Body of pancreas (tissue), 4 donors: ENCODE measurements around the gene CORO7. TPM values are rescaled to one million over a fixed set of nuclear protein-coding genes. Genes with fewer than 3 reads are reported as not detected.

Source experiments
- ATAC-seq: fragments of 150-250 bp; one replicate; pipeline ENCODE4 v1.9.1; 2016
- DNase-seq, 4 donors: peaks; one replicate each; pipeline ENCODE4 v3.0.0-alpha.2; 2019
- H3K27ac ChIP-seq, 4 donors: fragments of 200-600 bp; sonication (generic); 1 replicate in 3 of 4; 2 replicates in 1 of 4; pipeline versions ENCODE4 v1.5.1 to v1.6.1; 2016 to 2019; ENCODE audit warnings: mild to moderate bottlenecking in 1 of 4, mixed read lengths in 1 of 4, moderate library complexity in 1 of 4
- H3K27me3 ChIP-seq, 2 donors: fragments of 200-600 bp; sonication (generic); one replicate each; pipeline ENCODE4 v1.6.0; 2016; ENCODE audit warnings: mild to moderate bottlenecking in 1 of 2
- H3K36me3 ChIP-seq, 2 donors: fragments of 200-600 bp; sonication (generic); replicated peaks in 1 of 2; 2 replicates each; pipeline ENCODE4 v1.5.1; 2016; ENCODE audit warnings: low read depth in 2 of 2; ENCODE audit not compliant: insufficient read depth in 1 of 2
- H3K4me1 ChIP-seq: fragments of 200-600 bp; sonication (generic); one replicate; pipeline ENCODE4 v1.6.0; 2016
- H3K4me3 ChIP-seq, 2 donors: fragments of 200-600 bp; sonication (generic); 1 replicate in 1 of 2; 2 replicates in 1 of 2; pipeline ENCODE4 v1.5.1; 2016 to 2019
- H3K9me3 ChIP-seq, 3 donors: fragments of 200-600 bp; sonication (generic); 1 replicate in 2 of 3; 2 replicates in 1 of 3; pipeline ENCODE4 v1.5.1; 2016
- CTCF ChIP-seq, 7 experiments: fragments of 450-650 bp in 4 of 7; fragments of 200-600 bp in 3 of 7; sonication (generic) in 3 of 7; IDR thresholded peaks; one replicate each; pipeline ENCODE4 v1.5.1; 2016 to 2019; ENCODE audit warnings: antibody characterized with exemption in 7 of 7
- POLR2A ChIP-seq, 3 donors: fragments of 450-650 bp; IDR thresholded peaks; one replicate each; pipeline ENCODE4 v1.6.1; 2016; ENCODE audit warnings: antibody characterized with exemption in 3 of 3, mild to moderate bottlenecking in 2 of 3
- WGBS, 2 donors: methylation state at CpG; one replicate each; pipeline ENCODE4 v1.1.5; 2017; 5-methylcytosine and 5-hydroxymethylcytosine counted together
- intact Hi-C: fragments of 100-400 bp; cut with DNase I; formaldehyde crosslinking; loops from one replicate; pipeline ENCODE4 v1.15.1; 2023
- total RNA-seq, 2 donors: library from RNA; depleted of rRNA; stranded (reverse); fragments of >200 nt; gene quantifications; one replicate each; pipeline ENCODE4 v1.1.0, GENCODE V29; 2016

CORO7 gene
- total RNA-seq, 2 donors from 2014 or later: 13.2 to 48.8 TPM

DNA sequence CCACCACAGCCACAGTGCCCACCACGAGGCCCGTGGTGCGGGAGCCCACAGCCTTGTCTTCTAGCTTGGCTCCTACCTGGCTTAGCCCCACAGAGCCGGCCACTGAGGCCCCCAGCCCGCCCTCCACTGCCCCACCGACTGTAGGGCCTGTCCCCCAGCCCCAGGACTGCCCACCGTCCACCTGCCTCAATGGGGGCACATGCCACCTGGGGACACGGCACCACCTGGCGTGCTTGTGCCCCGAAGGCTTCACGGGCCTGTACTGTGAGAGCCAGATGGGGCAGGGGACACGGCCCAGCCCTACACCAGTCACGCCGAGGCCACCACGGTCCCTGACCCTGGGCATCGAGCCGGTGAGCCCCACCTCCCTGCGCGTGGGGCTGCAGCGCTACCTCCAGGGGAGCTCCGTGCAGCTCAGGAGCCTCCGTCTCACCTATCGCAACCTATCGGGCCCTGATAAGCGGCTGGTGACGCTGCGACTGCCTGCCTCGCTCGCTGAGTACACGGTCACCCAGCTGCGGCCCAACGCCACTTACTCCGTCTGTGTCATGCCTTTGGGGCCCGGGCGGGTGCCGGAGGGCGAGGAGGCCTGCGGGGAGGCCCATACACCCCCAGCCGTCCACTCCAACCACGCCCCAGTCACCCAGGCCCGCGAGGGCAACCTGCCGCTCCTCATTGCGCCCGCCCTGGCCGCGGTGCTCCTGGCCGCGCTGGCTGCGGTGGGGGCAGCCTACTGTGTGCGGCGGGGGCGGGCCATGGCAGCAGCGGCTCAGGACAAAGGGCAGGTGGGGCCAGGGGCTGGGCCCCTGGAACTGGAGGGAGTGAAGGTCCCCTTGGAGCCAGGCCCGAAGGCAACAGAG, 34.2 kb downstream of the CORO7 start:
- H3K27me3 ChIP-seq: no peaks in the 10 kb centered on the region
- H3K27ac ChIP-seq: no peak overlapping the region
- no peaks in the 10 kb centered on the region for H3K9me3 ChIP-seq
- no peak overlapping the region for H3K4me3 ChIP-seq
- intact Hi-C loops: no loop called here
- ATAC-seq (no peak), DNase-seq (peak in 1 of 4 donors; percentile 6)
- peaks cover 17% of the 10 kb centered on the region for H3K4me1 ChIP-seq
- 95 to 100% methylated on average over 4 to 42 of the region's 55 CpGs for WGBS, 2 donors
- peaks cover 0 to 8% of the 10 kb centered on the region in 2 donors for H3K36me3 ChIP-seq
- no peak for TF ChIP-seq CTCF (IDR thresholded peaks at IDR 0.05)
- no peak for TF ChIP-seq POLR2A (IDR thresholded peaks at IDR 0.05)

DNA sequence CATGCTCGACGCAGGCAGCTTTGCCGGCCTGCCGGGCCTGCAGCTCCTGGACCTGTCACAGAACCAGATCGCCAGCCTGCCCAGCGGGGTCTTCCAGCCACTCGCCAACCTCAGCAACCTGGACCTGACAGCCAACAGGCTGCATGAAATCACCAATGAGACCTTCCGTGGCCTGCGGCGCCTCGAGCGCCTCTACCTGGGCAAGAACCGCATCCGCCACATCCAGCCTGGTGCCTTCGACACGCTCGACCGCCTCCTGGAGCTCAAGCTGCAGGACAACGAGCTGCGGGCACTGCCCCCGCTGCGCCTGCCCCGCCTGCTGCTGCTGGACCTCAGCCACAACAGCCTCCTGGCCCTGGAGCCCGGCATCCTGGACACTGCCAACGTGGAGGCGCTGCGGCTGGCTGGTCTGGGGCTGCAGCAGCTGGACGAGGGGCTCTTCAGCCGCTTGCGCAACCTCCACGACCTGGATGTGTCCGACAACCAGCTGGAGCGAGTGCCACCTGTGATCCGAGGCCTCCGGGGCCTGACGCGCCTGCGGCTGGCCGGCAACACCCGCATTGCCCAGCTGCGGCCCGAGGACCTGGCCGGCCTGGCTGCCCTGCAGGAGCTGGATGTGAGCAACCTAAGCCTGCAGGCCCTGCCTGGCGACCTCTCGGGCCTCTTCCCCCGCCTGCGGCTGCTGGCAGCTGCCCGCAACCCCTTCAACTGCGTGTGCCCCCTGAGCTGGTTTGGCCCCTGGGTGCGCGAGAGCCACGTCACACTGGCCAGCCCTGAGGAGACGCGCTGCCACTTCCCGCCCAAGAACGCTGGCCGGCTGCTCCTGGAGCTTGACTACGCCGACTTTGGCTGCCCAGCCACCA, 35.1 kb downstream of the CORO7 start:
- intact Hi-C loops: no loop called here
- peak in 1 of 4 donors; percentile 13 for DNase-seq
- Histone ChIP-seq H3K9me3 (no peaks in the 10 kb centered on the region), H3K4me1 (peaks cover 25% of the 10 kb centered on the region), H3K27ac (no peak overlapping the region), H3K4me3 (no peak overlapping the region), H3K27me3 (no peaks in the 10 kb centered on the region), H3K36me3 (peaks cover 0 to 8% of the 10 kb centered on the region in 2 donors)
- WGBS, 2 donors: 93 to 98% methylated on average over 8 to 59 of the region's 59 CpGs
- TF ChIP-seq POLR2A (IDR thresholded peaks at IDR 0.05) (no peak), CTCF (IDR thresholded peaks at IDR 0.05) (no peak)
- ATAC-seq: no peak

DNA sequence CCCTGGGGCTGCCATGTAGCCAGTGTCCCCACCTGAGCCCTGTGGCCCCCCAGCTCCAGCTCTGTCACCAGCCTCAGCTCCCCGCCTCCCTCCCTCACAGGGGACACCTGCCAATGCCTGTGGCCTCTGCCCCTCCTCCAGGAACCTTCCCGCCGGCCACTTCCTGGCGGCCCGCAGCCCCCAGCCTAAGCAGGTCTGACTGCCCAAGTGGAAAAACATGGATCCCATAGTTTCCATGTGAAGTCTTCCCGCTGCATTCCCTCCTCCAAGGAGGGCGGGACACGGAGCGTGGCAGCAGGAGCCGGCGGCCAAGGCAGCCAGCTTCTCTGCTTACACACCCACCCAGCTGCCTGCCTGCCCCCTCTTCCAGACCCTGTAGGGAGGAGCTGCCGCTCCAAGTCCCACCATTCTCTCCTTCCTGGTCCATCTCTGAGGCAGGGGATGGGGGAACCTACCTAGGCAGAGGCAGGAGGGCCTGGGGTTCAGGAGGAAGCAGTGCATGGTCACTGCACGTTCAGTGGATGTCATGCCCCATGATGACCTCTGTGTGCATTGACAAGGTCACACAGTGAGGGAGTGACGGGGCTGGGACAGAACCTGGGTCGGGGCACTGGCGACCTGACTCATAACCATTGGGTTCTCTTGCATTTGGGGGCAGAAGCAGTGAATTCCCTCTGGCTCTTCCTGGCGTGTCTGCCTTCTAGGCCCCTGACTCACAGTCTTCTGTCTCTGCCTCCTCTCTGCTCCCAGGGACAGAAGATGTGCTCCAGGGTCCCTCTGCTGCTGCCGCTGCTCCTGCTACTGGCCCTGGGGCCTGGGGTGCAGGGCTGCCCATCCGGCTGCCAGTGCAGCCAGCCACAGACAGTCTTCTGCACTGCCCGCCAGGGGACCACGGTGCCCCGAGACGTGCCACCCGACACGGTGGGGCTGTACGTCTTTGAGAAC, 36.0 kb downstream of the CORO7 start:
- intact Hi-C loops: no loop called here
- Histone ChIP-seq H3K9me3 (no peaks in the 10 kb centered on the region), H3K4me1 (peaks cover 34% of the 10 kb centered on the region), H3K27me3 (no peaks in the 10 kb centered on the region), H3K36me3 (peaks cover 0 to 8% of the 10 kb centered on the region in 2 donors), H3K4me3 (no peak overlapping the region), H3K27ac (peak overlapping the region in 1 of 4 donors; percentile 6)
- 83 to 90% methylated on average over 10 to 26 of the region's 26 CpGs for WGBS, 2 donors
- no peak for ATAC-seq
- peak in 1 of 4 donors; percentile 13 for DNase-seq
- no peak for TF ChIP-seq CTCF (IDR thresholded peaks at IDR 0.05)
- no peak for TF ChIP-seq POLR2A (IDR thresholded peaks at IDR 0.05)

DNA sequence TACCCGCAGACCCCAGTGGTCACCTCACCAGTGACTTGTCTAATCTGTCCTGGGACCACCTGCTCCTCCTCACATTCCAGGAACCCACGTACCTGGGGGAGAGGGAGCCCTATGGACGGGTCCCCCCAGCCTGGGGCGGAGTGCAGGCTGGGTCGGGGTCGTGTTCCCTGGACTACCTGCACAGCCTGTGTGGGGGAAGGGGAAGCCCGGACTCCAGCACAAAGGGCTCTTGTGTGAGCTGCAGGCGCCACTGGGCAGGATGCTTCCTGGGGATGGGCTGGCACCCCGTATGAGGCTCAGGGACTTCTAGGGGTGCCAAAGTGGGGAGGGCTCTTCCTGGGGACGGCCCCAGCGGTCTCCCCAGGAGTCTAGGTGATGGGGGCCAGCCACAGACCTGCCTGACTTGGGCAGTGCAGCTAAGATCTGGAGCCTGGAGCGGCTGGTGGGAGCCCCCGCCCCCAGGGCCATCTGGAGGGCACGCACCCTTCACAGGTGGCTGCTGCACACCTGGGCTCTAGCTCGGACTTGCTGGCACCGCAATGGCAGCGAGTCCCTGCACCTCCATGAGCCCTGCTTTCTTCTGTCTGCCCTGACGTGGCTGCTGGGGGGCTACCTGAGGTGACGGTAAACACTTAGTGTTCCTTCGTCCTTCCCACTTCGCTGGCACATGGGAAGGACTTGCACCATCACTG, 37.3 kb downstream of the CORO7 start:
- DNase-seq: peak in 1 of 4 donors; percentile 22
- no peak for ATAC-seq
- Histone ChIP-seq H3K4me1 (peaks cover 46% of the 10 kb centered on the region), H3K27me3 (no peaks in the 10 kb centered on the region), H3K27ac (peak overlapping the region in 2 of 4 donors; percentile 8 to 89), H3K36me3 (peaks cover 0 to 8% of the 10 kb centered on the region in 2 donors), H3K4me3 (no peak overlapping the region), H3K9me3 (no peaks in the 10 kb centered on the region)
- 75 to 87% methylated on average over 4 to 18 of the region's 21 CpGs for WGBS, 2 donors
- intact Hi-C loops: no loop called here
- TF ChIP-seq CTCF (IDR thresholded peaks at IDR 0.05) (no peak), POLR2A (IDR thresholded peaks at IDR 0.05) (no peak)
